Right renal pelvis (tissue), 4 donors: ENCODE results near the gene USP48. TPM values are rescaled to one million over a fixed set of nuclear protein-coding genes. Genes with fewer than 3 reads are reported as not detected.

Experiments used
- polyA plus RNA-seq, 4 donors: library from polyadenylated mRNA; unstranded; fragments of 120-200 nt; gene quantifications; one replicate each; pipeline ENCODE4 v1.2.1, GENCODE V29; 2013; ENCODE audit not compliant: insufficient read length in 4 of 4

Gene USP48
- polyA plus RNA-seq, 4 donors = 58.9 to 71.7 (median 65.9) TPM

Other genes starting within 250 kb of the USP48 start
- gene RAP1GAP, start 113.8 kb downstream of the USP48 start, polyA plus RNA-seq = 10 to 100 TPM; 18.8 to 26.4 (median 22.6) TPM
- gene LDLRAD2, start 29.1 kb upstream of the USP48 start, polyA plus RNA-seq = 1 to 10 TPM; 3.6 to 5.5 (median 5.3) TPM
- 100 to 1,000 TPM; 147 to 222 (median 176) TPM for gene HSPG2, start 154.2 kb upstream of the USP48 start, polyA plus RNA-seq
- under 1 TPM in 1 of 4 donors, not detected in 3; 0.13 TPM for gene CELA3B, start 193.9 kb upstream of the USP48 start, polyA plus RNA-seq
- gene CELA3A, start 218.5 kb upstream of the USP48 start, polyA plus RNA-seq = under 1 TPM in 1 of 4 donors, not detected in 3; 0.13 TPM